ENCODE data around the gene SEMA5A. TPM values are rescaled to one million over a fixed set of nuclear protein-coding genes. Genes with fewer than 3 reads are reported as not detected.

Gene SEMA5A
- total RNA-seq, 2 experiments from 2014 or later: not detected

DNA sequence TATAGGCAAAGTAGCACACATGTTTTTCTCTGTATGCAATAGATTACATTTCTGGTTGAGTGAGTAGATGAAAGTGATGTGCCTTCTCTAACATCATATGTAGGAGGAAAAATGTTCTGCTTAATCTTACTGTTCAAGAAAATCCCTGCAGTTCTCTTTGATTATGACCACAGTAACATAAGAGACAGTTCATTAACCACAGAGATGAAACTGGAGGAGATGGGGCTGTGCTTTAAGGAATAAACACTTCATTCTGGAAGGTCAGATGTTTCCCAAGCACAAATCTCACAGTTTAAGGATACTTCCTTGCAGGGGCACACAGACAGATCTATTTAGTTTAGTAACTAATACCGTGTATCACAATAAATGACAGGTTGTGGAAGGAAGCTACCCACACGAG is 150.2 kb downstream of the SEMA5A start:
- ATAC-seq (no peak), DNase-seq (no peak)
- intact Hi-C loops (cut with micrococcal nuclease): no loop called here
- TF ChIP-seq, protein P1, sequence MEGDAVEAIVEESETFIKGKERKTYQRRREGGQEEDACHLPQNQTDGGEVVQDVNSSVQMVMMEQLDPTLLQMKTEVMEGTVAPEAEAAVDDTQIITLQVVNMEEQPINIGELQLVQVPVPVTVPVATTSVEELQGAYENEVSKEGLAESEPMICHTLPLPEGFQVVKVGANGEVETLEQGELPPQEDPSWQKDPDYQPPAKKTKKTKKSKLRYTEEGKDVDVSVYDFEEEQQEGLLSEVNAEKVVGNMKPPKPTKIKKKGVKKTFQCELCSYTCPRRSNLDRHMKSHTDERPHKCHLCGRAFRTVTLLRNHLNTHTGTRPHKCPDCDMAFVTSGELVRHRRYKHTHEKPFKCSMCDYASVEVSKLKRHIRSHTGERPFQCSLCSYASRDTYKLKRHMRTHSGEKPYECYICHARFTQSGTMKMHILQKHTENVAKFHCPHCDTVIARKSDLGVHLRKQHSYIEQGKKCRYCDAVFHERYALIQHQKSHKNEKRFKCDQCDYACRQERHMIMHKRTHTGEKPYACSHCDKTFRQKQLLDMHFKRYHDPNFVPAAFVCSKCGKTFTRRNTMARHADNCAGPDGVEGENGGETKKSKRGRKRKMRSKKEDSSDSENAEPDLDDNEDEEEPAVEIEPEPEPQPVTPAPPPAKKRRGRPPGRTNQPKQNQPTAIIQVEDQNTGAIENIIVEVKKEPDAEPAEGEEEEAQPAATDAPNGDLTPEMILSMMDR (IDR thresholded peaks at IDR 0.05): no peak
- ChIA-PET POLR2A (no interaction called here), CTCF (no interaction called here)
- H3K4me3 Mint-ChIP-seq: no peak overlapping the region
- no peak overlapping the region for H3K27ac Mint-ChIP-seq
- peaks cover 4% of the 10 kb centered on the region for H3K9me3 Mint-ChIP-seq
- H3K27me3 Mint-ChIP-seq: no peaks in the 10 kb centered on the region
- H3K36me3 Mint-ChIP-seq (ENCODE audit: low read depth): no peaks in the 10 kb centered on the region
- no peaks in the 10 kb centered on the region for H3K4me1 Mint-ChIP-seq (ENCODE audit: low read depth)

DNA sequence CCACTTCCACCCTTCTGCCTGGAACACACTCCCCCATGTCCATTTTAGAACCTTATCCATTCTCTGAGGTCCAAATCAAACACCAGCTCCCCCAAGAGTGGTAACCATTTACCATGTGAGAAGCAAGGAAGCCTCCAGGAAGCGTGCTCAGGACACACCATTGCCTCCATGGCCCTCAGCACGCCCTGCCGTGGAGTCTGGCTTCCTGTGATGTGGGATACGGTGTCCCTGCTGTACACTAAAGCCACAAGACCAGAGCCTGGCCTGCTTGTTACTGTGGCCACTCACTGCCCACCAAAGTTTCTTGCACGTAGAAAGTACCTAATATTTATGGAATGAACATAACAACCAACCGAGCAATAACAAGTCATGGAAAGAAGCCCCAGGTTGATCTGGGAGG is 151.7 kb downstream of the SEMA5A start:
- Mint-ChIP-seq H3K27me3 (no peaks in the 10 kb centered on the region), H3K9me3 (no peaks in the 10 kb centered on the region), H3K27ac (no peak overlapping the region), H3K4me3 (no peak overlapping the region), H3K36me3 (ENCODE audit: low read depth) (no peaks in the 10 kb centered on the region), H3K4me1 (ENCODE audit: low read depth) (no peaks in the 10 kb centered on the region)
- ChIA-PET POLR2A (no interaction called here), CTCF (no interaction called here)
- TF ChIP-seq, protein P1 (IDR thresholded peaks at IDR 0.05): no peak
- intact Hi-C loops (cut with micrococcal nuclease): no loop called here
- ATAC-seq (no peak), DNase-seq (no peak)

DNA sequence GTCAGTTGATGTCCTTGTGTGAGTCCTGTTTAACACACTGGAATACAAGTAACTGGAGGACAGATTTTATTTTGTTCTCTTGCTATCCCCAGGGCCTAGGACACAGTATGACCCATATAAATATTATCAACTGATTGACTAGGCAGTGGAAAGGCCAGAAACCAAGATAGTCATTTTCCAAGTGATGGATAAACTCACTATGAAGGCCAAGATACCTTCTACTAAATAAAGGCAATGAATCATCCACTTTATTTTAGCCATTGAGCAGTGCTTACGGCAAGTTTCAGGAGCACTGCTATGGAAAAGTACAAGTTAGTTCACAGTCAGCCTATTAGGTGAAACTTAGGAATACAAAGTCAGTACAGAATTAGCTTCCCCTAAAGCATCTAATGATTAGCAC is 153.2 kb downstream of the SEMA5A start:
- ATAC-seq (no peak), DNase-seq (no peak)
- Mint-ChIP-seq H3K27me3 (no peaks in the 10 kb centered on the region), H3K4me1 (ENCODE audit: low read depth) (no peaks in the 10 kb centered on the region), H3K27ac (no peak overlapping the region), H3K36me3 (ENCODE audit: low read depth) (no peaks in the 10 kb centered on the region), H3K4me3 (no peak overlapping the region), H3K9me3 (peaks cover 1% of the 10 kb centered on the region)
- ChIA-PET POLR2A (no interaction called here), CTCF (no interaction called here)
- TF ChIP-seq, protein P1 (IDR thresholded peaks at IDR 0.05): no peak
- intact Hi-C loops (cut with micrococcal nuclease): no loop called here

DNA sequence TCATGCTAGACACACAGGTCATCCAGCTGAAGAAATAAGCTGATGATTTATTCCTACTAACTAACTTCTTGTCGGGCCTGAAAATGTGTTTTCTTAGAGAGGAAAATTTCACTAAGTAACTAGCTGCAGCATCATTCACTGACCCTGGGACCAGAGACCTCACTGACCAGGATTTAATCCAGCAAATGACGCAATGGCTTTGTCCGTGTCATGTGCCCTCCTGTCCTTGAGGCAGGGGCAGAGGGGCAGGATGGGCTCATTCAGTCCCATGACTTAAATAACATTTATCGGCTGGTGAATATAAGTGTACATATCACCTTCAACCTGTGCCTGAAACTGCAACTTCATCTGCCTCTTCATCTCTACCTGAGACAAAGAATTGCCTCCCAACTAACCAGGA is 154.8 kb downstream of the SEMA5A start:
- no peak overlapping the region for H3K27ac Mint-ChIP-seq
- no peaks in the 10 kb centered on the region for H3K27me3 Mint-ChIP-seq
- TF ChIP-seq, protein P1 (IDR thresholded peaks at IDR 0.05): no peak
- DNase-seq (no peak), ATAC-seq (no peak)
- CTCF ChIA-PET: no interaction called here
- H3K4me3 Mint-ChIP-seq: no peak overlapping the region
- peaks cover 1% of the 10 kb centered on the region for H3K9me3 Mint-ChIP-seq
- POLR2A ChIA-PET: interaction anchor here (0.6 kb wide), 1 partner anchor 753 kb away, joined by 3 read pairs; no protein-coding TSS in a partner anchor
- no peaks in the 10 kb centered on the region for H3K4me1 Mint-ChIP-seq (ENCODE audit: low read depth)
- intact Hi-C loops (cut with micrococcal nuclease): no loop called here
- no peaks in the 10 kb centered on the region for H3K36me3 Mint-ChIP-seq (ENCODE audit: low read depth)

DNA sequence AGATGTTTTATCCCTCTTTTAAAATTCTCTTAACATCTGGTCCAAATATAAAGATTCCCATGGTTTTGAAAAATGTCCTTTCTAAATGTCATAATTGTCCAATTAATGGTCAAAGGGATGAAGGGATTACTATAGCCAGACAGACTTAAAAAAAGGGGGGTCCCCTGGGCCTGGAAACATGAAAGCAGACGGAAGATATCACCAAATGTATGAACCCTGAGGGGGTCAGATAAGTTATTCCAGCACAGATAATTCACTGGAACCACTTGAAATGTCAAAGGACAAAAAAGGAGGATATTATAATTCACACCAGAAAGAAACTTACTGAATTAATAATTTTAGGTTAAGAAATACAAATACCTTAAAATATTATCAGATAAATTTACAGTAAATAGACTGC is 155.8 kb downstream of the SEMA5A start:
- TF ChIP-seq, protein P1 (IDR thresholded peaks at IDR 0.05): no peak
- no peaks in the 10 kb centered on the region for H3K36me3 Mint-ChIP-seq (ENCODE audit: low read depth)
- ChIA-PET CTCF (no interaction called here), POLR2A (no interaction called here)
- ATAC-seq (no peak), DNase-seq (no peak)
- intact Hi-C loops (cut with micrococcal nuclease): no loop called here
- H3K9me3 Mint-ChIP-seq: peaks cover 1% of the 10 kb centered on the region
- H3K27ac Mint-ChIP-seq: no peak overlapping the region
- H3K27me3 Mint-ChIP-seq: no peaks in the 10 kb centered on the region
- no peaks in the 10 kb centered on the region for H3K4me1 Mint-ChIP-seq (ENCODE audit: low read depth)
- no peak overlapping the region for H3K4me3 Mint-ChIP-seq
